NB4 (cell line): ENCODE measurements around the gene ERVFRD-1.

Experiments used
- POLR2A ChIP-seq: IDR thresholded peaks from 2 replicates; pipeline ENCODE4 v1.6.1; 2011; ENCODE audit warnings: mild to moderate bottlenecking; ENCODE audit not compliant: insufficient read length; ENCODE audit errors: extremely low read depth
- TF ChIP-seq, protein P1 (sequence below): IDR thresholded peaks from one replicate; pipeline ENCODE4 v1.5.1; 2012; ENCODE audit warnings: low read depth, low read length

DNA sequence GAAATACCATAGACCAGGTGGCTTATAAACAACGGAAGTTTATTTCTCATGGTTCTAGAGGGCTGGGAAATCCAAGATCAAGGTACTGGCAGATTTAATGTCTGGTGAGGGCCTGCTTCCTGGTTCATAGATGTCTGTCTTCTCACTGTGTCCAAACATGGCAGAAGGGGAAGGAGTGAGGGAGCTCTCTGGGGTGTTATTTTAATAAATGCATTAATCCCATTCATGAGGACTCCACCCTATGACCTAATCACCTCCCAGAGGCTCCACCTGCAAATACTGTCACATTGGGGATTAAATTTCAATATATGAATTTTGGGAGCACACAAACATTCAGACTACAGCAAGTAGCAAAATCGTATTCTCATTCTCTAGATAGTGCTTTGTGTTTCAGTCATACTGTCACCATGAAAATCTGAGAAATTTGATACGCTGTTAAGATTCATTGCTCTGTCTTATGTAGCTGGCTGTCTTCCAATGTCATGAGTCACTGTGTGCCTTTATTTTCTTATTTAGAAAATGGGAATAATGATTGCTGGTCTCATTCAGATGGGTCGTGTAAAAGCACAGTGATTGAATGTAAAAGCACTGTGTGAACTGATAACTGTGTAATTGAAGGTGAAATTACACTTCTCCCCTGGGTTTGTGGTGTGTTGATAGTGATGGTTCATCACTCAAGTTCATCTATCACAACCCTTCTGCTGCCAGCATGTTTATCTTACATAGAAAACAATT lies 8.9 kb upstream of the ERVFRD-1 start:
- TF ChIP-seq, protein P1, sequence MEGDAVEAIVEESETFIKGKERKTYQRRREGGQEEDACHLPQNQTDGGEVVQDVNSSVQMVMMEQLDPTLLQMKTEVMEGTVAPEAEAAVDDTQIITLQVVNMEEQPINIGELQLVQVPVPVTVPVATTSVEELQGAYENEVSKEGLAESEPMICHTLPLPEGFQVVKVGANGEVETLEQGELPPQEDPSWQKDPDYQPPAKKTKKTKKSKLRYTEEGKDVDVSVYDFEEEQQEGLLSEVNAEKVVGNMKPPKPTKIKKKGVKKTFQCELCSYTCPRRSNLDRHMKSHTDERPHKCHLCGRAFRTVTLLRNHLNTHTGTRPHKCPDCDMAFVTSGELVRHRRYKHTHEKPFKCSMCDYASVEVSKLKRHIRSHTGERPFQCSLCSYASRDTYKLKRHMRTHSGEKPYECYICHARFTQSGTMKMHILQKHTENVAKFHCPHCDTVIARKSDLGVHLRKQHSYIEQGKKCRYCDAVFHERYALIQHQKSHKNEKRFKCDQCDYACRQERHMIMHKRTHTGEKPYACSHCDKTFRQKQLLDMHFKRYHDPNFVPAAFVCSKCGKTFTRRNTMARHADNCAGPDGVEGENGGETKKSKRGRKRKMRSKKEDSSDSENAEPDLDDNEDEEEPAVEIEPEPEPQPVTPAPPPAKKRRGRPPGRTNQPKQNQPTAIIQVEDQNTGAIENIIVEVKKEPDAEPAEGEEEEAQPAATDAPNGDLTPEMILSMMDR, result no peak
- no peak for TF ChIP-seq POLR2A
